ENCODE results near the gene PAH.

PAH gene

GRCh38 chr12:102917026-102917787 is at the start of gene PAH:
TSS of gene PAH (minus strand) at chr12:102917244. CDS start at chr12:102917130, 114 bp downstream.
- FAIRE-seq: no peak

- FAIRE-seq: no peak
Observed at GRCh38 chr12:102966200-102966863, 49.3 kb upstream of the PAH start.

GRCh38 chr12:102965281-102966155 is 48.5 kb upstream of the PAH start:
- no peak for FAIRE-seq

- no peak for FAIRE-seq
Observed at GRCh38 chr12:102964872-102965271, 47.8 kb upstream of the PAH start.

- no peak for FAIRE-seq
Observed at GRCh38 chr12:102963796-102964195, 46.8 kb upstream of the PAH start.

- no peak for FAIRE-seq
Observed at GRCh38 chr12:102962986-102963385, 45.9 kb upstream of the PAH start.

- no peak for FAIRE-seq
Observed at GRCh38 chr12:102962532-102962931, 45.5 kb upstream of the PAH start.

- FAIRE-seq: no peak
Observed at GRCh38 chr12:102961466-102961855, 44.4 kb upstream of the PAH start.

- no peak for FAIRE-seq
Observed at GRCh38 chr12:102960766-102961465, 43.9 kb upstream of the PAH start.

- FAIRE-seq: no peak
Observed at GRCh38 chr12:102959391-102959790, 42.3 kb upstream of the PAH start.

GRCh38 chr12:102958830-102959176 is 41.8 kb upstream of the PAH start:
- no peak for FAIRE-seq

GRCh38 chr12:102958073-102958829 is 41.2 kb upstream of the PAH start:
- FAIRE-seq: no peak

GRCh38 chr12:102957339-102958050 is 40.5 kb upstream of the PAH start, which contains the start of gene ASCL1:
TSS of gene ASCL1 (plus strand) at chr12:102957674. CDS start at chr12:102958245, 571 bp downstream.
- FAIRE-seq: no peak

- FAIRE-seq: no peak
Observed at GRCh38 chr12:102956738-102957327, 39.8 kb upstream of the PAH start.

GRCh38 chr12:102955926-102956737 is 39.1 kb upstream of the PAH start:
- no peak for FAIRE-seq

- no peak for FAIRE-seq
Observed at GRCh38 chr12:102954134-102954533, 37.1 kb upstream of the PAH start.

- FAIRE-seq: no peak
Observed at GRCh38 chr12:102953221-102953620, 36.2 kb upstream of the PAH start.

GRCh38 chr12:102951841-102952240 is 34.8 kb upstream of the PAH start:
- FAIRE-seq: no peak

GRCh38 chr12:102950950-102951619 is 34.0 kb upstream of the PAH start:
- no peak for FAIRE-seq
